Esophagus squamous epithelium (tissue), 4 donors: Measurements from ENCODE around the gene LENEP.

ENCODE experiments used
- CTCF ChIP-seq, 6 experiments: fragments of 450-650 bp in 4 of 6; fragments of 200-600 bp in 2 of 6; sonication (generic) in 2 of 6; IDR thresholded peaks; one replicate each; pipeline ENCODE4 v1.5.1; 2016 to 2019; ENCODE audit warnings: antibody characterized with exemption in 6 of 6, mild to moderate bottlenecking in 4 of 6, moderate library complexity in 4 of 6
- POLR2A ChIP-seq, 4 donors: fragments of 450-650 bp; IDR thresholded peaks; one replicate each; pipeline ENCODE4 v1.6.1; 2017; ENCODE audit warnings: antibody characterized with exemption in 4 of 4, mild to moderate bottlenecking in 4 of 4, moderate library complexity in 3 of 4

GRCh38 chr1:154982341-154982740 is 11.0 kb upstream of the LENEP start:
- TF ChIP-seq CTCF (IDR thresholded peaks at IDR 0.05) (no peak), POLR2A (IDR thresholded peaks at IDR 0.05) (no peak)
